GM13976 (cell line): ENCODE measurements around the gene CRACDL.

Source experiments
- DNase-seq: peaks from one replicate; pipeline ENCODE4 v3.0.0; 2012; ENCODE audit warnings: low spot score
- in situ Hi-C: fragments of 300-500 bp; cut with MboI; formaldehyde crosslinking; loops from one replicate; pipeline ENCODE4 v1.12.0; 2022; ENCODE audit warnings: low sequenced_read_pairs, mixed read lengths, inconsistent platforms; ENCODE audit not compliant: unreplicated experiment
- TF ChIP-seq, protein P1 (sequence below): IDR thresholded peaks from 2 replicates; pipeline ENCODE4 v1.5.1; 2012; ENCODE audit warnings: borderline replicate concordance, mild to moderate bottlenecking; ENCODE audit not compliant: insufficient read depth; ENCODE audit errors: extremely low read depth, missing control alignments, control extremely low read depth

CRACDL gene

DNA sequence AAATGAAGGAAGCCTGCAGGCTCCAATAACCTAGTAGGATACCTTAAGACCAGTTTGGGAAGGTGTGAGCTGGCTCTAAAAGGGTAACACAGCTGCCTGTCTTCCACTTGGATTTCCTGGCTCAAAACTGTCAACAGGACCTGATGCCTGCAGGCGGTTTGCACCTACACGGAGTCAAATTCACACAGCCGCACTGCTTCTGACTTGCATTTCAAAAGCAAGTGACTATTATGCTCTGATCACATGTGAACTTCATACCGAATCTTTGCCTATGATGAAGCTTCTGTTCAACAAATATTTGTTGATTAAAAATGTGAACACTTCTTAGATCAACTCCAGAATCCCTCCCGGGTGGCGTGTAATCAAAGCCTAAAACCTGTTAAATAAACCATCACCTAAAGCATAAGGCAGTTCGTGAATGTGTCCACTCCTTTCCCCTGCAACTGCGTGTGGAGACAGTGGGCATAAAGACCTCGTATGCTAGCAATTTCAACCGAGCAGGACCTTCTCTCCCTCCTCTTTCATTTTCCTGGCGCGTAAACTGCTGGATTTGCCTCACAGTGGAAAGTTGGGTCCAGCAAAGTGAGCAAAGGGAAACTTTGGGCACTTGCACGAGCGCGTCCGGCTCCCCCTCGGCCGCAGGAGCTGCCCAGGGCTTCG lies 784 bp downstream of the CRACDL start:
- no peak for DNase-seq
- in situ Hi-C loops: no loop called here
- TF ChIP-seq, protein P1, sequence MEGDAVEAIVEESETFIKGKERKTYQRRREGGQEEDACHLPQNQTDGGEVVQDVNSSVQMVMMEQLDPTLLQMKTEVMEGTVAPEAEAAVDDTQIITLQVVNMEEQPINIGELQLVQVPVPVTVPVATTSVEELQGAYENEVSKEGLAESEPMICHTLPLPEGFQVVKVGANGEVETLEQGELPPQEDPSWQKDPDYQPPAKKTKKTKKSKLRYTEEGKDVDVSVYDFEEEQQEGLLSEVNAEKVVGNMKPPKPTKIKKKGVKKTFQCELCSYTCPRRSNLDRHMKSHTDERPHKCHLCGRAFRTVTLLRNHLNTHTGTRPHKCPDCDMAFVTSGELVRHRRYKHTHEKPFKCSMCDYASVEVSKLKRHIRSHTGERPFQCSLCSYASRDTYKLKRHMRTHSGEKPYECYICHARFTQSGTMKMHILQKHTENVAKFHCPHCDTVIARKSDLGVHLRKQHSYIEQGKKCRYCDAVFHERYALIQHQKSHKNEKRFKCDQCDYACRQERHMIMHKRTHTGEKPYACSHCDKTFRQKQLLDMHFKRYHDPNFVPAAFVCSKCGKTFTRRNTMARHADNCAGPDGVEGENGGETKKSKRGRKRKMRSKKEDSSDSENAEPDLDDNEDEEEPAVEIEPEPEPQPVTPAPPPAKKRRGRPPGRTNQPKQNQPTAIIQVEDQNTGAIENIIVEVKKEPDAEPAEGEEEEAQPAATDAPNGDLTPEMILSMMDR: no peak

GRCh38 chr2:98932778-98933343 lies 3.2 kb downstream of the CRACDL start:
- TF ChIP-seq, protein P1: no peak
- in situ Hi-C loops: no loop called here
- no peak for DNase-seq

- TF ChIP-seq, protein P1: no peak
- in situ Hi-C loops: no loop called here
- no peak for DNase-seq
Measured at GRCh38 chr2:98932164-98932563, 3.9 kb downstream of the CRACDL start.

- TF ChIP-seq, protein P1: no peak
- in situ Hi-C loops: no loop called here
Measured at GRCh38 chr2:98931596-98931995, 4.4 kb downstream of the CRACDL start.

DNA sequence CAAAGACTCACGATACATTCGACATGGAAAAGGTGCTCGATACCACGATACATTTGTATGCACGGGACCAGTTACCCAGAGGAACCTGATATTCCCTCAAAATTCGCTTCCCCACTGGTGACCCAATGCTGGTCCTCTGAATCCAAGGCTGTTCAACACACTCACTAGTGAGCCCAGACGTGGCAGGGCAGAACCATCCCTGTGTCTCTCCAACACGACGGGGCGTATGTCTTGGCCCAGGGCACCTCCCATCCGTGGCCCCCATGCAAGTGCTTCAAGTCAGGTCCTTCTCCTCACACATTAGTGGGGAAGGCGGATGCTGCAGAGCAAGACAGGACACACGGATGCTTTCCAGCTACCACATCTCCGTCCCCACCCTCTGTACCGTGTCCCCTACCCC lies 6.1 kb downstream of the CRACDL start:
- DNase-seq: no peak
- TF ChIP-seq, protein P1: no peak
- in situ Hi-C loops: no loop called here

More at GRCh38 chr2:98931596-98931995, 4.4 kb downstream of the CRACDL start:
- no peak for DNase-seq

- DNase-seq: no peak
- TF ChIP-seq, protein P1: no peak
- in situ Hi-C loops: no loop called here
Measured at GRCh38 chr2:98928242-98928641, 7.8 kb downstream of the CRACDL start.
